ENCODE data around the gene DQX1.
"Not testable (repeated sequence)": the region's sequence is repeated elsewhere in the genome, so short reads cannot be mapped to it uniquely, and the experiment has no call there.

The DQX1 gene

DNA sequence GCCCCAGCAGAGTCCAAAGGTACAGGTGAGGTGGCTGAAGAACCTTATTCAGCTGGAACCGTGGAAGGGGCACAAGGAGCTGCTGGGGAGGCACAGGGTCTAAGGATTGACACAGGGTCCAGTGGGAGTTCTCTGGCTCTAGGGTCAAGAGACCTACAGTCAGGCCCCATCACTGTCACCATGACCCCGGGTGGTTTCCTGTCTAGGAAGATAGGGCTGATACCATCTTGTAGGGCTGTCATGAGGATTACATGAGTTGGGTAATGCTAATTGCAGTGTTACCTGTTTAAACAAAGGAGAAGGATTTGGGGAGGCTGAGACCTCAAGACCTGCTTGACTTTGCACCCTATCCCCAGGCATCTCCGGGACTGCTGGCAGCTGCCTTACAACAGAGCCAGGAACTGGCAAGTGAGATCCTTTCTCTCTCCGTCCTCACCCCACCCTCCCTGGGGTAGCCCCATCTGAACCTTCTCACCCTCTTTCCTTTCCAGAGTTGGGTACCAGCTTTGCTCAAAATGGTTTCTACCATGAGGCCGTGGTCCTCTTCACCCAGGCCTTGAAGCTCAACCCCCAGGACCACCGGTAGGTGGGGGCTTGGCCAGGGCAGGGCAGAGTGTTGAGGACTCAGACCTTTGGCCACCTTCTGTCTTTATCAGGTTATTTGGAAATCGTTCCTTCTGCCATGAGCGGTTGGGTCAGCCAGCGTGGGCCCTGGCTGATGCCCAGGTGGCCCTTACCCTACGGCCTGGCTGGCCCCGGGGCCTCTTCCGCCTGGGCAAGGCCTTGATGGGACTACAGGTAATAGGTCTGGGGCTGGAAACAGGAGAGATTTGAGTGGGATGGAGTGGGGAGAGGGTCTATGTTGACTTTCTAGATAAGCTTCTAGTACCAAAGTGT, 34.1 kb downstream of the DQX1 start:
- no peak for DNase-seq

DNA sequence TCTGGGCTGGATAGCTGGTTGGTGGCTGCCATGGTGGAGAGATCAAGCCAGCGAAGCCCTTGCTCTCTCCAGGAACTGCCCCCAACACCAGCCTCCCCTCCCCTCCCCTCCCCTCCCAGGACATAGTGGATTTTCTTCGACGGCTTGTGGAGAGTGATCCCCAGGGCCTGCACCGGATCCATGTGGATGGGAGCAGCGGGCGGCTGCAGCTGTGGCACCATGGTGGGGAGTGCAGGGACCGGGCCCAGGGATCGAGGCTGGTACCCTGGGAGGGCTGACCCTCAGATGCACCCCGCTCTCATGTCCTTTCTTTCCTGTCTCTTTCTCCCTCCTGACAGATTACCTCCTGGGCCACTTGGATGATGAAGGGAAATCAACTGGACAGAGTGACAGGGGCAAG, 36.1 kb downstream of the DQX1 start:
- no peak for DNase-seq

DNA sequence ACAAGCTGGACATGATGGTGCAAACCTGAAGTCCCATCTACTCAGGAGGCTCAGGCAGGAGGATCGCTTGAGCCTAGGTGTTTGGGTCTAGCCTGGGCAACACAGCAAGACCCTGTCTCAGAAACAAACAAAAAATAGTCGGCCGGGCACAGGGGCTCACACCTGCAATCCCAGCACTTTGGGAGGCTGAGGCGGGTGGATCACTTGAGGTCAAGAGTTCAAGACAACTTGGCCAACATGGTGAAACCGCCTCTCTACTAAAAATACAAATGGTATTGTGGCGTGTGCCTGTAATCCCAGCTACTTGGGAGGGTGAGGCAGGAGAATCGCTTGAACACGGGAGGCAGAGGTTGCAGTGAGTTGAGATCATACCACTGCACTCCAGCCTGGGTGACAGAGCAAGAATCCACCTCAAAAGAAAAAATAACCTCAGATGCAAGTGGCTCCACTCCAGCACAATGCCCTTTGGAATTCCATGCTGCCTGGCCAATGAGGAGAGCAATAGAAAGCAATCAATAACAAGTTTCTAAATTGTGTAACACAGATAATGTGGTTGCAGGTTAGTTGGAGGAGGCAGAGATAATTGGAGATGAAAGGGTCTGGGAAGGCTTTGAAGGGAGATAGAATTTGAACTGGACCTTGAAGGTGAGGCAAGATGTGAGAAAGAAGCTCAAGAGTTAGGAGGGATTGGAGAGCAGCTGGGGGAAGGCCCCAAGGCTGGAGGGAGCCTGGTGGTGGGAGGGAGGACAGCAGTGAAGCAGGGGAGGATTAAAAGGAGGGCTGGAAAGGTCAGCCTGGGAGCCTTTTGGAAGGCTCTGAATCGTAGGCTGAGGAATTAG, 37.2 kb downstream of the DQX1 start:
- no peak for DNase-seq

DNA sequence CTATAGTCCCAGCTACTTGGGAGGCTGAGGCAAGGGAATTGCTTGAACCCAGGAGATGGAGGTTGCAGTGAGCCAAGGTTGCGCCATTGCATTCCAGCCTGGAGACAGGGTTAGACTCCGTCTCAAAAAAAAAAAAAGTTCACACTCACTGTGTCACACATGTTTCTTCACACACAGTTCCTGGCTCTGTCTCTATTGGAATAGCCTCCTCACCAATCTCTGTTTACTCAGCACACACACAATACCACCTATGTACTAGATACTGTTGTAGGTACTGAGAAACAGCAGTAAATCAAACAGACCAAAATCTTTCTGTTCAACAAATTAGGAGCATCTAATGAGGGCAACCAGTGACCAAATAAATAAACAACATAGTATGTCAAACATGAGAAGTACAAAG, 39.9 kb downstream of the DQX1 start:
- DNase-seq: no peak

DNA sequence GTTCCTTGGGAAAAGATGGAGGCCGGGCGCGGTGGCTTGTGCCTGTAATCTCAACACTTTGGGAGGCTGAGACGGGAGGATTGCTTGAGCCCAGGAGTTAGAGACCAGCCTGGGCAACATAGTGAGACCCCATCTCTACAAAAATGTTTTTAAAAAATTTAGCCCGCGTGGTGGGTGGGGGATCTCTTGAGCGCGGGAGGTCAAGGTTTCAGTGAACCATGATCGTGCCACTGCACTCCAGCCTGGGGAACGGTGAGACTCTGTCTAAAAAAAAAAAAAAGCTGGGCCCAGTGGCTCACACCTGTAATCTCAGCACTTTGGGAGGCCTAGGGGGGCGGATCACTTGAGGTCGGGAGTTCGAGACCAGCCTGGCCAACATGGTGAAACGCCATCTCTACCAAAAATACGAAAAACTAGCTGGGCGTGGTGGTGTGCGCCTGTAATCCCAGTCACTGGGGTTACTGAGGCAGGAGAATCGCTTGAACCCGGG, 42.3 kb downstream of the DQX1 start:
- DNase-seq: not testable (repeated sequence)

DNA sequence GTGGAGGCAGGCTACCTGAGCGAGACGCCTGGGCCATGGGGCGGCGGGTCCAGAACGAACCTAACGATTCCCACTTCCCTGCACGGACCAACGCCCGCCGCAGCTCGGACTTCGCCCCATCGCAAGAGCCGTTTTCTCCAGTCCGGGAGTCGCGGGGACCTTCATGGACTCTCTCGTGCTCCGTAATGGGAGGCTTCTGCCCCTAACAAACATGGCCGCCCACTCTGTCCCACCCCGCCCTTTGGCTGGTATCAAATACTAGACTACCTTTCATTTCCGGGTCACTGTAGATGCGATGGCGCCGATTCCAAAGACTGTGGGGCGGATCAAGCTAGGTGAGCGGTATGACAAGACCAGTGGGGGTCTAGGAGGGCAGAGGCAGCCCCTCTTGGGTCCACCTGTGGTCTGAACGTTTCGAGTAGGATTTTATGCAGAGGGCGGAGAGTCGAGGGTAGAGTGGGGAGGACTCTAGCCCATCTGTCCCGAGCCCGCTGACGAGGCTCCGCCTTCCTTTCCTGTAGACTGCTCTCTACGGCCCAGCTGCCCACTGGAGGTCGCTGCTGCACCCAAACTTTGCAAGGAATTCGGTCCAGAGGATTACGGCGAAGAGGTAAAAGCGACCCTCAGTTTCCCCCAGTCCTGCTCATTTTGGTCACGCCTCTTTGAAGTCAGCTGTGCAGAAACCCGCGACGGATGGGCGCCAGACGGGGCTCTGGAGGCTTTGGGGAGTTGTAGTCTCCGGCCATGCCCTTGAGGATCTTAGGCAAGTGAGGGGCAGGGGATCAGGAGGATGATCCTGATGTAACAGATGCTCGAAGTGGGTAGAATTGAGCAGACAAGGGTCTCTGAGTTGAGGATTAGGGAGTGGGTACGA, 43.0 kb downstream of the DQX1 start, which contains the start of the genes CCDC142 and TTC31:
CCDC142 (minus strand) TSS at position 198 of the 874 bp plus-strand sequence; CDS start at position 37, 161 bp downstream.
TTC31 (plus strand) TSS at position 281 of the 874 bp plus-strand sequence; CDS start at position 296, 15 bp downstream.
- peak; percentile 97 for DNase-seq

DNA sequence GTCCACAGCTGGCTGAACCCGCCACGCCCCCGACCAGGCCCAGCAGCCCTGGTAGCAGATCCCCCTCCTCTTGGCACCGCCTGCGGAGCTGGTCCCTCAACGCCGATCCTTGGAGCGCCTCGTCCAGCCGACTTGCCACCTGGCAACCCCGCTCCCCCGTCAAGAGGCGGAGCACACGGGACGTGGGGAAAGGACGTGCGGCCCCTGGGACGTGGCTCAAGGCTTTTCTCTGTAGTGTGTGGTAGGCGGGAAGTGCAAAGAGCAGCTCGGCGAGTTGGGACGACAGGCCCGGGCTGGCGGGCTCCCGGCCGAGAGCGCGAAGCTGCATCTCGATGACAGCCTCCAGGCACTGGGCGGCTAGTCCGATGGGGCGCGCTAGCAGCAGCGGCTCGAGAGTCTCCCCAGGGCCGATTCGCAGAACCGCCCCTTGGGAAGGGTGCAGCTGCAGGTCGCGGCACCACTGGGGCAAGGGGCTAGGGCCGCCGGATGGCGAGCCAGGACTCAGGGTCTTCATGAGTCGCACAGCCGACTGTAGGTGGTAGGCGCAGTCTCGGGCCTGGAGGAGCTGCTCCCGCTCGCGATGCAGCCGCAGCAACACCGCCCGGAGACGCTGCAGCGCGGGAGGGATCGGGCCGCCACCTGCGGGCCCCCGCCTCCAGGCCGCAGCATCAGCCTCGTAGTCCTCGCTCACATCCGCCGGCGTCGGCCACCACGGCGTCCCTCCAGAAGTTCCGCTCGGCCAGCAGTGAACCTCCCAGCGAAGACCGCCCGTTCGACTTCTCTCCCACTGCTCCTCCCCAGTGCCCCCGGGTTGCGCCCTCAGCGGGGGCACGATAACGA, 43.9 kb downstream of the DQX1 start:
- no peak for DNase-seq

DNA sequence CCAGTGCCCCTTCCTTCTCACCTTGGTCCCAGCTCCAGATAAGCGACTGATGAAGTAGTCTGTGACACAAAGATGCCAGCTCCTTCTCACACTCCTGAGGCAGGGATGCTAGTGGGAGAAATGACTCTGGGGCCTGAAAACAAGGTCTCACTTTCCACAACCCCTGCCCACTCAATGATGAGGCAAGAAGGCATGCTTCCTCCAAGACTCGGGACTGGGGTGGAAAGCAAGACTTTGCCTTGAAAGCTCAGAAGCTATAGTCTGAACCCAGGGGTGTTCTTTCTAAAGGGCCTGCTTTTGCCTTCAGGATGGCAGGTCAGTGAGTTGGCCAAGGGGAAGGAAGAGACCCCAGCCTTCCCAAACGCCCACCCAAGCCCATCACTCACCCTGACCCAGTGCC, 44.6 kb downstream of the DQX1 start:
- DNase-seq: no peak

DNA sequence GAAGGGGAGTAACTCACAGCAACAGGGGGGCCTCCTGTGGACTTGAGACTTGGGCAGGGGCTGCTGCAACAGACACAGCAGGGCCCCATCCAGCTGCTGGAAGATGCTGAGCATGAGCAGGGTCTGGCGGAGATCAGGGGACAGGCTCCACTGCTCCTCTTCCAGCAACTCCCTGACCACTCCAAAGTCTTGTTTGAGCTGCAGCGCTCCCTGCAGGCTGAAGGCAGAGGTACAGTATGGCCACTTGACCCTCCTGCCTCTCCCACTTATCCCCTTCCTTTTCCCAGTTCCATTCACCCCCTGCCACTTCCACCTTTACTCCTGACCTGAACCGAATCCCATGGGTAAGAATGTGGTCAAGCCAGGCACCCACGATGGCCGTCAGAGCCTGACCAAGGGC, 51.1 kb downstream of the DQX1 start:
- DNase-seq: no peak

DNA sequence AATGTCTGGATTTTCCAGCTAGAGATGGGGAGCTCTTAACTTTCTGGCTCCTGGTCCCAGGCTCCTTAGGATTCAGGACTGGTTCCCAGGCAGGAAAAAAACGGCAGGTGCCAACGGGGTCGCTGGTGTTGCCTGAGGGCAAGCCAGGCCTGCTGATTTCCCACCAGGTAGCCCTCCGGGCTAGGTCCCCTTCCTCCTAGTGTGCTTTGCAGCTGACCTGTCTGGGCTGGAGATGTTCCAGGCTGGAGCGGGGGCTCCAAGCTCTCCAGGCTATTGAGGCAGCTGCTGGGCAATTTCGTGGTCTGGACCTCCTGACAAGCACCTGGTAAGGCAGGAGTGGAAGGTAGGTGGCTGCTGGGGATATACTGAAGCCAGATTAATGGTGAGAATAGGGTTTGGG, 51.5 kb downstream of the DQX1 start:
- no peak for DNase-seq

DNA sequence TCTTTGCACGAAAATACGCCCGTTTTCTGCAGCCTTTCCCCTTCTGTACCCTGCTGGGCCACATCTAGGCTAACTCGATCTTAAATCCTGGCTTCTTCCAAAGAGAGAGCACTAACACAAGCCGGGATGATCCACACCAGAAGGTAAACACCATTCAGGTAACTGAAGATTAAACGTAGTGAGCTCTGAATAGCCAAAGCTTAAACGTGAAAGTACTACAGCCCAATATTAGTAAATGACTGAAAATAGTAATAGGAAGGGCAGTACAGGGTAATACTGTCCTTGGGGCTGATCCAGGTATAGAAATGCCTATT, 53.1 kb downstream of the DQX1 start:
- DNase-seq: no peak

DNA sequence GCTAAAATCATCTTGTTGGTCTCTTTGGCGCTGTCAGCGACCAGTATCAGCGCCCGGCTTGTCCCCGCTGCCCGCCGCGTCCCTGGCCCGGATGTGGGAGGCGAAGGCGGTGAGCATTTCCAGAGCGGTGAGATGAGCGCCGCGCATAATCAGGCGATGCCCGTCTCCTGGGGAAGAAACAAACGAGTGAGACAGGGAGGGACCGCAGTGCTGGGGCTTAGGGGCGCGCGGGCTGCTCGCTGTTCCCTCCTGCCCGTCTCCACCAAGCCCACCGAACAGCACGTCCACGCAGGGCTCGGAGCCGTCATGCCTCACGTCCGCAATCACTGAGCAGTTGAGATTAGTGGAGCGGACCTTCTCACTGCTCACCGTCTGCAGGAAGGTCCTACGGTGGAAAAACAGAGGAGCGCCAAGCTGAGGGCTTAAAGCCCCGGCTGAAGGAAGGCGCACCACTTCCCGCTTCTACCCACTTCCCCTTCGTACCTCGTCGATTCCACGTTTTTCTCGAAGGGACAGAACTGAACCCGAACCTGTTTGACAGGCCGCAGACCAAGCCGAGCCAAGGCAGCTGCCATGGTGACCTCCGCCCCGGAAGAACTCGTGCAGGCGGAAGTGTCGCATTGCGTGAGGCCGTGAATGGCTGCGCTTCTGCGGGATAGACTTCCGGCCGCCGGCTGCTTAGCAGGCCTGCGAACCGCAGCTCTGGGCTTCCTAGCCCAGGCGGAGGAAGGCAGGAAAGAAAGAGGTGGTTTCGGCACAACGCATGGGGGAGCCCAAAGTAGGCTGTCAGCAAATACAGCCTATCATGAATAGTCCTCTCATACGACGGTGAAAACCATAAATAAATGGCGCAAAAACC, 53.7 kb downstream of the DQX1 start, which contains the start of gene MRPL53:
MRPL53 (minus strand) TSS at position 595 of the 859 bp plus-strand sequence; CDS start at position 575, 20 bp downstream.
- peak; percentile 94 for DNase-seq

DNA sequence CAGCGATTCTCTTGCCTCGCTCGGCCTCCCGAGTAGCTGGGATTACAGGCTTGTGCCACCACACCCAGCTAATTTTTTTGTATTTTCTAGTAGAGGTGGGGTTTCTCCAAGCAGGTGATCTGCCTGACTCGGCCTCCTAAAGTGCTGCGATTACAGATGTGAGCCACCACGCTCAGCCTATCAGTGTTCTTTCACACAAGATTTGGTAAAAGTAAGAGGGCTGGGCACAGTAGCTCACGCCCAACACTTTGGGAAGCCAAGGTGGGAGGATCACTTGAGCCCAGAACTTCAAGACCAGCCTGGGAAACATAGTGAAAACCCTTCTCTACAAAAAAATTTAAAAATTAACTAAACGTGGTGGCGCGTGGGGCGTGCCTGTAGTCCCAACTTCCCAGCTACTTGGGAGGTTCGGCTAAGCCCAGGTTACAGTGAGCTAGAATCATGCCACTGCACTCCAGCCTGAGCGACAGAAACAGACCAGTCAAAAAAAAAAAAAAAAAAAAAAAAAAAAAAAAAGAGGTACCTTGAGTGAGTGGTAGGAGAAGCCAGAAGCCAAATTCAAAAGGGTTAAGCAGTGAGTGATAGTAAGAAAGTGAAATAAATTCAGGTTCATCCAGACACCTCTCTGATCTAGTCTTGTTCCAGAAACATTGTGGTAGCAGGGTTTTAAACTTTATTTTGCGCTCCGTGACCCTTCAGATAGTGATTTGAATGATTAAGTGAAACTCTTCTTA, 54.5 kb downstream of the DQX1 start:
- no peak for DNase-seq

DNA sequence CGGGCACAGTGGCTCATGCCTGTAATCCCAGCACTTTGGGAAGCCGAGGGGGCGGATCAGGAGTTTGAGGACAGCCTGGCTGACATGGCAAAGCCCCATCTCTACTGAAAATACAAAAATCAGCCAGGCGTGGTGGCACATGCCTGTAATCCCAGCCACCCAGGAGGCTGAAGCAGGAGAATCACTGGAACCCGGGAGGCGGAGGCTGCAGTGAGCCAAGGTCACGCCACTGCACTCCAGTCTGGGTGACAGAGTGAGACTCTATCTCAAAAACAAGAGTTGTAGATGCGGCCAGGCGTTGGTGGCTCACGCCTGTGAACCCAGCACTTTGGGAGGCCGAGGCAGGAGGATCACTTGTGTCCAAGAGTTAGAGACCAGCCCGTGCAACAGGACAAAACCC, 55.3 kb downstream of the DQX1 start:
- DNase-seq: not testable (repeated sequence)

Data from left hindlimb (tissue), 1 donor.